GM12878 (cell line): ENCODE data around the gene SLC43A3.

ENCODE experiments used
- BRCA1 ChIP-seq: IDR thresholded peaks from 2 replicates; pipeline ENCODE4 v1.6.1; 2011; ENCODE audit warnings: low read depth, low read length, improper control_type of control experiment
- EP300 ChIP-seq, 2 experiments: fragments of 150-350 bp in 1 of 2; IDR thresholded peaks; 2 replicates each; pipeline ENCODE4 v1.6.1; 2011 to 2012; ENCODE audit warnings: low read depth in 2 of 2, low read length in 2 of 2, borderline replicate concordance in 1 of 2, improper control_type of control experiment in 1 of 2, inconsistent platforms in 1 of 2; ENCODE audit not compliant: control insufficient read depth in 1 of 2
- EZH2 ChIP-seq: IDR thresholded peaks from 2 replicates; pipeline ENCODE4 v1.6.1; 2012; ENCODE audit warnings: low read depth, mild to moderate bottlenecking, control low read depth, inconsistent platforms, low read length, borderline replicate concordance; ENCODE audit not compliant: control insufficient read depth
- REST ChIP-seq: IDR thresholded peaks from 2 replicates; pipeline ENCODE4 v1.6.1; 2012; ENCODE audit warnings: mild to moderate bottlenecking, low read depth, low read length
- SMC3 ChIP-seq: IDR thresholded peaks from 2 replicates; pipeline ENCODE4 v1.6.1; 2011; ENCODE audit warnings: low read length, improper control_type of control experiment, borderline replicate concordance
- SREBF1 ChIP-seq: IDR thresholded peaks from 2 replicates; pipeline ENCODE4 v1.6.1; 2012; ENCODE audit warnings: mild to moderate bottlenecking, low read length
- TF ChIP-seq, protein P1 (sequence below), 3 experiments: IDR thresholded peaks in 2 of 3; conservative IDR thresholded peaks in 1 of 3; 2 replicates each; pipeline ENCODE4 v1.5.1; 2011; ENCODE audit warnings: low read depth in 3 of 3, low read length in 3 of 3, mild to moderate bottlenecking in 3 of 3, control low read depth in 2 of 3, moderate library complexity in 2 of 3, inconsistent platforms in 1 of 3, mixed read lengths in 1 of 3; ENCODE audit not compliant: control insufficient read depth in 2 of 3, insufficient read depth in 1 of 3; ENCODE audit errors: extremely low read depth in 1 of 3
- TF ChIP-seq, protein P2 (sequence below): IDR thresholded peaks from 2 replicates; pipeline ENCODE4 v1.6.1; 2012; ENCODE audit warnings: low read depth, low read length, improper control_type of control experiment

GRCh38 chr11:57425565-57426438, 1.1 kb downstream of the SLC43A3 start:
- TF ChIP-seq BRCA1, result no peak
- TF ChIP-seq, protein P1, sequence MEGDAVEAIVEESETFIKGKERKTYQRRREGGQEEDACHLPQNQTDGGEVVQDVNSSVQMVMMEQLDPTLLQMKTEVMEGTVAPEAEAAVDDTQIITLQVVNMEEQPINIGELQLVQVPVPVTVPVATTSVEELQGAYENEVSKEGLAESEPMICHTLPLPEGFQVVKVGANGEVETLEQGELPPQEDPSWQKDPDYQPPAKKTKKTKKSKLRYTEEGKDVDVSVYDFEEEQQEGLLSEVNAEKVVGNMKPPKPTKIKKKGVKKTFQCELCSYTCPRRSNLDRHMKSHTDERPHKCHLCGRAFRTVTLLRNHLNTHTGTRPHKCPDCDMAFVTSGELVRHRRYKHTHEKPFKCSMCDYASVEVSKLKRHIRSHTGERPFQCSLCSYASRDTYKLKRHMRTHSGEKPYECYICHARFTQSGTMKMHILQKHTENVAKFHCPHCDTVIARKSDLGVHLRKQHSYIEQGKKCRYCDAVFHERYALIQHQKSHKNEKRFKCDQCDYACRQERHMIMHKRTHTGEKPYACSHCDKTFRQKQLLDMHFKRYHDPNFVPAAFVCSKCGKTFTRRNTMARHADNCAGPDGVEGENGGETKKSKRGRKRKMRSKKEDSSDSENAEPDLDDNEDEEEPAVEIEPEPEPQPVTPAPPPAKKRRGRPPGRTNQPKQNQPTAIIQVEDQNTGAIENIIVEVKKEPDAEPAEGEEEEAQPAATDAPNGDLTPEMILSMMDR (IDR thresholded peaks at IDR 0.05 in 2 of 3, conservative IDR thresholded peaks at IDR 0.05 in 1 of 3; ENCODE audit: control insufficient read depth in 2 of 3, extremely low read depth in 1 of 3, insufficient read depth in 1 of 3, low read depth in 3 of 3, low read length in 3 of 3), result no peak
- TF ChIP-seq, protein P2, sequence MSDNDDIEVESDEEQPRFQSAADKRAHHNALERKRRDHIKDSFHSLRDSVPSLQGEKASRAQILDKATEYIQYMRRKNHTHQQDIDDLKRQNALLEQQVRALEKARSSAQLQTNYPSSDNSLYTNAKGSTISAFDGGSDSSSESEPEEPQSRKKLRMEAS, result peak; percentile 66
- no peak for TF ChIP-seq SREBF1
- TF ChIP-seq EZH2, result no peak
- TF ChIP-seq EP300 (IDR thresholded peaks at IDR 0.05; ENCODE audit: borderline replicate concordance in 1 of 2, control insufficient read depth in 1 of 2, low read depth in 2 of 2, low read length in 2 of 2), result no peak
- no peak for TF ChIP-seq SMC3
- TF ChIP-seq REST, result no peak
